ENCODE data around the gene MAMDC2. TPM values are rescaled to one million over a fixed set of nuclear protein-coding genes. Genes with fewer than 3 reads are reported as not detected.
"Not testable (repeated sequence)": the region's sequence is repeated elsewhere in the genome, so short reads cannot be mapped to it uniquely, and the experiment has no call there.

The MAMDC2 gene
- total RNA-seq, 1 donor from 2014 or later, result 16.0 TPM

DNA sequence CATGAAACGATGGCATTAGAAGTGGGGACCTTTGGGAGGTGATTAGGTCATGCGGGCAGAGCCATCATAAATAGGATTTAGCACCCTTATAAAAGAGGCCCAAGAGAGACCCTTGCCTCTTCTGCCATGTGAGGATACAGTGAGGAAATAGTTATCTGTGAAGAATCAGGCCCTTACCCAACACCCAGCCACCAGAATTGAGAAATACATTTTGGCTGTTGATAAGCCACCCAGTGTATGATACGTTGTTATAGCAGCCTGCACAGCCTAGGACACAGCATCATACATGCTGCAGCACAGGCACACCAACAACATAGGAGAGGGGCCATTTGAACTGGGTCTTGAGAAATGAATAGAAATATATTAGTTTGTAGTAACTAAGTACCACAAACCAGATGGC lies 8.0 kb upstream of the MAMDC2 start:
- no peak for DNase-seq (ENCODE audit: extremely low read depth, low read depth, low spot score)

DNA sequence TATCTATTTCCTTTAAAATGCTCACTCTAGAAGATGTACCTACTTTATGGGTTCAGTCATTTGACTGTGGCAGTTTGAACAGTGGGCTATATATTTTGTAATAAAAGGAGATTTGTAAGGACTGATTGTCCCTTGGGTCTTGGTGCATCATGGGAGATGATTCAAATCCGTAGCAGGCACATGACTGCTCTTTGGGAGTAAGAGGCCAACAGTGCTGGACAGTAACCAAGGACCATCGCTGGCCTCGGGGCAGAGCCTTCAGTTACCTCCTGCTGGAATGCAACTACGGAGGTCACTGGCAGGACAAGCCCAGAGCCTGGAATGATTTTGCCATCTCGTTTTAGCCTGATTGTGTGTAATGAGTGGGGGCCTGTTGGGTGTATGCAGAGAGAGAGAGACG lies 7.0 kb upstream of the MAMDC2 start:
- DNase-seq (ENCODE audit: extremely low read depth, low read depth, low spot score), result no peak

- not testable (repeated sequence) for DNase-seq (ENCODE audit: extremely low read depth, low read depth, low spot score)
Measured at GRCh38 chr9:70038171-70038621, 5.5 kb upstream of the MAMDC2 start.

- no peak for DNase-seq (ENCODE audit: extremely low read depth, low read depth, low spot score)
Measured at GRCh38 chr9:70040376-70040903, 3.2 kb upstream of the MAMDC2 start.

- DNase-seq (ENCODE audit: extremely low read depth, low read depth, low spot score), result no peak
Measured at GRCh38 chr9:70042461-70043215, 1.0 kb upstream of the MAMDC2 start.

- no peak for DNase-seq (ENCODE audit: extremely low read depth, low read depth, low spot score)
Measured at GRCh38 chr9:70043285-70043684, 363 bp upstream of the MAMDC2 start.

GRCh38 chr9:70044490-70045307 lies 1.1 kb downstream of the MAMDC2 start:
- DNase-seq (ENCODE audit: extremely low read depth, low read depth, low spot score), result no peak

GRCh38 chr9:70045452-70045851 lies 1.8 kb downstream of the MAMDC2 start:
- DNase-seq (ENCODE audit: extremely low read depth, low read depth, low spot score), result no peak

GRCh38 chr9:70046274-70047070 lies 2.8 kb downstream of the MAMDC2 start:
- no peak for DNase-seq (ENCODE audit: extremely low read depth, low read depth, low spot score)

DNA sequence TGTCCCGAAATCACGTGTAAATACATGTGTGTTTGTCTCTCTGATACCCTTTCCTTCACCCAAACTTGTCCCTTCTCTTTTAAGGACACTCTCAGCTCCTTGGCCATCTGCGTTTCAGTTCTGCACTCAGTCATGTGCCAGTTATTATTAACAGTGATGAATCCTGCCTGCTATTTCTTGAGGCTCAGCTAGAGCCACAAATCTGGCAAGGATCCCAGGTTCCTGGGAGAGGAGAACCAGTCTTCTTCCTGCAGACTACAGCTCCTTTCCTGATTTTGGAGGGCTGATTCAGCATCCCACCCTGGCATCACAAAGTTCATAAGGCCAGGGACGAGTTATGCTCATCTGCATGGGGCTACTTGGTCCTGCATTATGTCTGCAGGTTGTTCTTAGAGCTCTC lies 5.6 kb downstream of the MAMDC2 start:
- DNase-seq (ENCODE audit: extremely low read depth, low read depth, low spot score), result no peak

DNA sequence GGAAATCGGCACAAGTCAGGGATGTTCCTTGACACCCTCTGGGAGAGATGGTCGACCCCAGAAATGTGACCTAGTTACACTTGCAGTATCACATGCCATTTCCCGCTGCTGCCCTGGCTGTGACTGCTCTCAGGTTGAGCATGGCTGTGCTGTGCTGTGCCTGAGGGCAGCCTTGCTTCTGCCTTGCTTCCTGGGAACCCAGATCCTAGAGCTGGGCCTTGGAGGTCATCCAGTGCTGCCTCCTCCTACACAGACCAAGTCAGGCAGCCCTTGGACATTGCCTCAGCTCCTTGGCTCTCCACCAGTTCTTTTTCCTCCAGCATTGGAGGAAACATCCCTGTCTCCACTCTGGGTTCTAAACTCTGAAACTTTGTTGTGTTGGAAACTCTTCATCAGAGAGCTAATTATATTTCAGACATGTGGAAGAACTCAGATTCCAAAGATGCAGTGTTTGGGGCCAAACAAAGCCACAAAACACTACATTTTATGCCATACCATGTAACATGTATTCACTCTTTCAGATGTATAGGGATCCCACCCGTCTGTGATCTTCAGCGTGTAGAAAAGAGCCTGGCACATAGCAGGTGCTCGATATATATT lies 6.1 kb downstream of the MAMDC2 start:
- DNase-seq (ENCODE audit: extremely low read depth, low read depth, low spot score), result no peak

DNA sequence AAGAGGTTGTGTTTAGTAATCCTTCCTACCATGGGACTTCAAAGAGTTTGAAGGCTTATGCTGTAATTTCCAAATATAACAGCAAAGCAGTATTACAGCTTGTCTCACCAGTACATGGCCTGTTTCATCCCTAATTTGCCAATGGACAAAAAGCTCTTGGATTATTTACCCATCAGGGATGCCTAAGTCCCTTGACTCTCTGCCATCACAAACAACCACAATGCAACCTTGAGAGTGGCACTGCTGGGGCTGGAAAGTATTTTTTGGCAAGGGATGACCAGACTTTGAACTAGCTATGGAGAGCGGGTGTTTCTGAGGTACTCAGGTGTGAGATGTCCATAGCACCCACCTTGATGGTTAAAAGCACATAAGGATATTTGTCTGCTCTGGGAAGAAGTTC lies 9.1 kb downstream of the MAMDC2 start:
- DNase-seq (ENCODE audit: extremely low read depth, low read depth, low spot score), result no peak

- peak; percentile 47 for DNase-seq (ENCODE audit: extremely low read depth, low read depth, low spot score)
Measured at GRCh38 chr9:70053864-70054263, 10.2 kb downstream of the MAMDC2 start.

DNA sequence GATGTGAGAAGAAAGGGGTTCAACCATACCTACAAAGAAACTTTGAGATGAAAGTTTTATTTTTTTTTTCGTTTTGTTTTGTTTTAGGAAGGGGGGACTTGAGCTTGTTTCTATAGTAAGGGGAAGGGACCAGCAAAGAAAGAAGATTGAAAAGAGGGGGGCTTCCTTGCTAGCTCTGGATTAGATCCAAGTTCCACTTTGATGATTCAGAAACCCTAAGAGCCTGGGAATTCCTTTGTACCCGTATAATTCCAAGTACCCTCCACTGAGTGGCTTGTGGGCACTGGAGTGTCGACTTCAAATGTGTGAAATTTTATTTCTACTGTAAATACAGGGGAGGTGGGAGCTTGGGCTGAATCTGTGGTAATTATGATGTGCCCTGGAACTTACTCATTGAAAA lies 10.9 kb downstream of the MAMDC2 start:
- no peak for DNase-seq (ENCODE audit: extremely low read depth, low read depth, low spot score)

DNA sequence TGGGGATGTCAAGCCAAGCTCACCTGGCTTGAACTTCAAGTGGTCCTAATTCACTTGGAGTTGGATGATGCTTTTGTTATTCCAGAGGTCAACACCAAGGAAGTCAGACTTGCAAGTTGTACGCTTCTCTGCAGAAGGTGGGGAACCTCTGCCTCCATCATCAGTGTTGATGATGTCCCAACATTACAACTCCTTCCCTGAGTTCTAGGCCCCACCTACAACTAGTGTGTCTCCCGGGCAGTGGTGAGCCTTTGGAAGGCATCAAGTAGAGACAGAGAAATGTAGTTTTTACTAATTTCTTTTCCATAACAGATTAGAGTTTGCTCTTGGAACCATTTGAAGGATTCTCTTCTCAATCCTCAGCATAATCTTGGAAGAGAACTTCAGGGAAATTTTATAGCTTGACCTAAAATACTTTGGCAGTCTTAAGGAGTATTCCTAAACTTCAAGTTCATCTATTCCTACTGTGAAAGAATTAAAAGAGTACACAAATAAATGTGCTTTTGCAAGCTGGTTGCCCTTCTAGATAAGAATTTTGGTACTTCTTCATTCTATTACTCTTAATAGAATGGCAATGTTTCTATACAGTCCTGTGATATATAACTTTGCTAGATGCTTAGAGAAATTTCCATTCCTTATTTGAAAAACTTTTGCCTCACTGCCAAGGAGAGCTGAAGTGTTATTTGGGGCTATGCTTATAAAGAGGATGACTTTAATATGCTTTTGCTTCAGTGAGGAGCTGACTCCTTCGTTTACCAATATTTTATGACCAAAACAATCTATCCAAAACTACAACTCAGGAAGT lies 12.0 kb downstream of the MAMDC2 start:
- no peak for DNase-seq (ENCODE audit: extremely low read depth, low read depth, low spot score)

- no peak for DNase-seq (ENCODE audit: extremely low read depth, low read depth, low spot score)
Measured at GRCh38 chr9:70056211-70056944, 12.7 kb downstream of the MAMDC2 start.

DNA sequence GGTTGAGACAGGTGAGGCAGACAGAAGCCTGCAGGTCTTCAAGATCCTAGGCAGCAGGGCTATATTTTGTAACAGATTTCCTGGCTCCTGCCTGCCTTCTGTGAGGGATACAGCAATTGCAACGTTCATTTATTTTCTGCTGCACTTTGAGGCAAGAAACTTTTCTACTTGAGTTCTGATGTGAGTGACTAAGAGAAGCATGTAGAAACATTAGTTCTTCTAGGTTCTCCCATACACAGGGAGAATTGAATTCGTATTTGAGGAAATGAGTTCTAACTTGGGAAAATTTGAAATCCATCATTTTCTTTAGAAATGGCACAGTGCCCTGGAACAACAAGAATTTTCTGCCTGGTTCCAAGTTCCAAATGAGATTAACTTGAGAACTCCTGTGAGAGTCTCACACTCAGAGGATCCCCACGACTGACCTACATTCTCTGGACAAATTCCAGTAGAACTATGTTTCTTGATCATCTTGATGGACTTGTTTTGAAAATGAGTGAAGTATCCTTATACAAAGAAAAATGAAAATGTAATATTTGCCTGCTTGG lies 15.0 kb downstream of the MAMDC2 start:
- DNase-seq (ENCODE audit: extremely low read depth, low read depth, low spot score), result no peak

DNA sequence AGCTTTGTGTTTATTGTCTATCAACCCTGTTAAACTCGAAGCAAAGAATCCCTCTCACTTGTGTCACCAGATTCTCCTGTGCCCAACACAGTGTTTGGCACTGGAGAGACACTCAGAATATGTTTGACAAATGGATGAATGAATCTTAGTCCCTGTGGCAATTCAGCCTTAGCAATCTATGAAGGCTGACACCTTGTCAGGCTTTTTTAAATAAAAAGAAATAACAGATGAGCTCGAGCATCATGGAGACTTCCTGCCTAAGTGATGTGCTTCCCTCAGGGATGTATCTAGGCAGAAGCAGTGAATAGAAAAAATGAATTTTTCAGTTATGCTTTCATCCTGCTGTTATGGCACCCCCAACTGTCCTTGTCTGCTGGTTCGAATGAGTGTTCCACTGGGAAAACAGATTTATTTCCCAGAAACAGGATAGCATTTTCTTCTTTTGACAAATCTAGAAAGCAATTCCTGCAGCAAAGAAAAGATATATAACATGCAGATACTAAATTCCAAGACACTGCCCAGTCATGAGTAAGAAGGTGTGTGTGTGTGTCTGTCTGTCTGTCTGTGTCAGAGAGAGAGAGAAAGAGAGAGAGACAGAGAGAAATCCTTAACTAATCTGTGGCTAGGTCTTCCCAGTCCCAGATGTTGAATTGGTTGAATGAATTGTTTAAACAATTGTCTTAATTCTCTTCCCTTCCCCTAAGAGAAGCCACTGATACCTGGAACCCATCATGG lies 16.7 kb downstream of the MAMDC2 start:
- no peak for DNase-seq (ENCODE audit: extremely low read depth, low read depth, low spot score)
